SW 1271 (cell line): Measurements from ENCODE around the gene IL1RAPL1.
"Not testable (repeated sequence)": the region's sequence is repeated elsewhere in the genome, so short reads cannot be mapped to it uniquely, and the experiment has no call there.

Source experiments
- DNase-seq, 2 experiments: peaks; one replicate each; lab custom pipeline; 2025; lab: John Stamatoyannopoulos, UW

IL1RAPL1 gene

GRCh38 chrX:29275928-29276327, 688.7 kb downstream of the IL1RAPL1 start:
- no peak for DNase-seq

- DNase-seq = no peak
These were observed 694.0 kb downstream of the IL1RAPL1 start for GRCh38 chrX:29281078-29281742.

- DNase-seq = no peak
These were observed 698.4 kb downstream of the IL1RAPL1 start for GRCh38 chrX:29285664-29286063.

GRCh38 chrX:29295987-29296680, 708.9 kb downstream of the IL1RAPL1 start:
- no peak for DNase-seq

- no peak for DNase-seq
These were observed 710.0 kb downstream of the IL1RAPL1 start for GRCh38 chrX:29297171-29297800.

GRCh38 chrX:29299684-29300083, 712.4 kb downstream of the IL1RAPL1 start:
- no peak for DNase-seq

GRCh38 chrX:29308726-29309125, 721.5 kb downstream of the IL1RAPL1 start:
- no peak for DNase-seq

GRCh38 chrX:29315931-29316330, 728.7 kb downstream of the IL1RAPL1 start:
- DNase-seq = no peak

GRCh38 chrX:29318012-29318411, 730.8 kb downstream of the IL1RAPL1 start:
- no peak for DNase-seq

GRCh38 chrX:29332429-29332828, 745.2 kb downstream of the IL1RAPL1 start:
- not testable (repeated sequence) for DNase-seq

- not testable (repeated sequence) for DNase-seq
These were observed 745.8 kb downstream of the IL1RAPL1 start for GRCh38 chrX:29333091-29333490.

GRCh38 chrX:29348288-29348687, 761.0 kb downstream of the IL1RAPL1 start:
- DNase-seq = no peak

GRCh38 chrX:29359276-29359675, 772.0 kb downstream of the IL1RAPL1 start:
- no peak for DNase-seq

- DNase-seq = not testable (repeated sequence)
These were observed 787.5 kb downstream of the IL1RAPL1 start for GRCh38 chrX:29374765-29375164.

GRCh38 chrX:29376584-29376983, 789.3 kb downstream of the IL1RAPL1 start:
- DNase-seq = no peak

- no peak for DNase-seq
These were observed 795.6 kb downstream of the IL1RAPL1 start for GRCh38 chrX:29382811-29383210.

GRCh38 chrX:29388509-29388908, 801.3 kb downstream of the IL1RAPL1 start:
- no peak for DNase-seq

- no peak for DNase-seq
These were observed 810.3 kb downstream of the IL1RAPL1 start for GRCh38 chrX:29397506-29397905.

- DNase-seq = no peak
These were observed 820.1 kb downstream of the IL1RAPL1 start for GRCh38 chrX:29407357-29407756.

GRCh38 chrX:29419774-29420553, 832.7 kb downstream of the IL1RAPL1 start:
- peak in 1 of 2 experiments; percentile 14 for DNase-seq

GRCh38 chrX:29422034-29422433, 834.8 kb downstream of the IL1RAPL1 start:
- DNase-seq = no peak

- DNase-seq = no peak
These were observed 844.6 kb downstream of the IL1RAPL1 start for GRCh38 chrX:29431895-29432294.
